Activated CD4-positive, alpha-beta T cell treated with anti-CD3 and anti-CD28 coated beads, Interleukin-2, amount 10 ng/mL, durations not matched to agents 24 days and 14 days (primary cell): ENCODE data around the gene ZNF827. TPM values are rescaled to one million over a fixed set of nuclear protein-coding genes. Genes with fewer than 3 reads are reported as not detected.

Experiments used
- DNase-seq: peaks from one replicate; pipeline ENCODE4 v3.0.0; 2022
- H3K27ac Mint-ChIP-seq: one replicate; pipeline ENCODE4 v1.8.0; 2022; ENCODE audit warnings: mild to moderate bottlenecking, mixed read lengths
- H3K27me3 Mint-ChIP-seq: one replicate; pipeline ENCODE4 v1.8.0; 2022; ENCODE audit warnings: mixed read lengths
- H3K36me3 Mint-ChIP-seq: one replicate; pipeline ENCODE4 v1.8.0; 2022; ENCODE audit warnings: low read depth, mild to moderate bottlenecking, mixed read lengths
- H3K4me1 Mint-ChIP-seq: one replicate; pipeline ENCODE4 v1.8.0; 2021; ENCODE audit warnings: mixed read lengths
- H3K4me3 Mint-ChIP-seq: one replicate; pipeline ENCODE4 v1.8.0; 2022; ENCODE audit warnings: mild to moderate bottlenecking, moderate library complexity, mixed read lengths
- H3K9me3 Mint-ChIP-seq: one replicate; pipeline ENCODE4 v1.8.0; 2021; ENCODE audit warnings: mixed read lengths
- intact Hi-C: fragments of 100-400 bp; cut with micrococcal nuclease; formaldehyde crosslinking; loops from one replicate; pipeline ENCODE4 v1.15.1; 2023
- total RNA-seq: library from RNA; stranded (reverse); gene quantifications from 2 replicates; pipeline ENCODE4 v1.2.3, GENCODE V29; 2022

ZNF827 gene
- total RNA-seq, 1 donor from 2014 or later: 59.4 TPM

- Mint-ChIP-seq H3K4me3 (no peak overlapping the region), H3K9me3 (no peaks in the 10 kb centered on the region), H3K27me3 (no peaks in the 10 kb centered on the region), H3K4me1 (peaks cover 20% of the 10 kb centered on the region), H3K27ac (no peak overlapping the region), H3K36me3 (peaks cover 47% of the 10 kb centered on the region)
- no peak for DNase-seq
- intact Hi-C loops: no loop called here
These were observed 77.7 kb downstream of the ZNF827 start for GRCh38 chr4:145860897-145861296.

GRCh38 chr4:145860446-145860845, 78.2 kb downstream of the ZNF827 start:
- H3K4me3 Mint-ChIP-seq: no peak overlapping the region
- no peak for DNase-seq
- H3K27me3 Mint-ChIP-seq: no peaks in the 10 kb centered on the region
- intact Hi-C loops: no loop called here
- peaks cover 17% of the 10 kb centered on the region for H3K4me1 Mint-ChIP-seq
- H3K27ac Mint-ChIP-seq: no peak overlapping the region
- peaks cover 47% of the 10 kb centered on the region for H3K36me3 Mint-ChIP-seq
- H3K9me3 Mint-ChIP-seq: no peaks in the 10 kb centered on the region

GRCh38 chr4:145859926-145860325, 78.7 kb downstream of the ZNF827 start:
- H3K27ac Mint-ChIP-seq: no peak overlapping the region
- intact Hi-C loops: no loop called here
- DNase-seq: no peak
- no peak overlapping the region for H3K4me3 Mint-ChIP-seq
- no peaks in the 10 kb centered on the region for H3K27me3 Mint-ChIP-seq
- H3K4me1 Mint-ChIP-seq: peaks cover 14% of the 10 kb centered on the region
- no peaks in the 10 kb centered on the region for H3K9me3 Mint-ChIP-seq
- peaks cover 46% of the 10 kb centered on the region for H3K36me3 Mint-ChIP-seq

- H3K27me3 Mint-ChIP-seq: no peaks in the 10 kb centered on the region
- H3K4me3 Mint-ChIP-seq: no peak overlapping the region
- peaks cover 14% of the 10 kb centered on the region for H3K4me1 Mint-ChIP-seq
- intact Hi-C loops: no loop called here
- H3K9me3 Mint-ChIP-seq: no peaks in the 10 kb centered on the region
- no peak for DNase-seq
- peaks cover 51% of the 10 kb centered on the region for H3K36me3 Mint-ChIP-seq
- H3K27ac Mint-ChIP-seq: no peak overlapping the region
These were observed 79.2 kb downstream of the ZNF827 start for GRCh38 chr4:145859426-145859825.

GRCh38 chr4:145852256-145852839, 86.3 kb downstream of the ZNF827 start:
- intact Hi-C loops: no loop called here
- no peaks in the 10 kb centered on the region for H3K9me3 Mint-ChIP-seq
- H3K27ac Mint-ChIP-seq: peak overlapping the region; percentile 11
- no peaks in the 10 kb centered on the region for H3K27me3 Mint-ChIP-seq
- peaks cover 13% of the 10 kb centered on the region for H3K4me1 Mint-ChIP-seq
- H3K36me3 Mint-ChIP-seq: peaks cover 43% of the 10 kb centered on the region
- no peak for DNase-seq
- H3K4me3 Mint-ChIP-seq: no peak overlapping the region

GRCh38 chr4:145851511-145852201, 87.0 kb downstream of the ZNF827 start:
- no peaks in the 10 kb centered on the region for H3K9me3 Mint-ChIP-seq
- no peak for DNase-seq
- H3K4me3 Mint-ChIP-seq: no peak overlapping the region
- intact Hi-C loops: no loop called here
- no peak overlapping the region for H3K27ac Mint-ChIP-seq
- H3K36me3 Mint-ChIP-seq: peaks cover 42% of the 10 kb centered on the region
- H3K27me3 Mint-ChIP-seq: no peaks in the 10 kb centered on the region
- peaks cover 13% of the 10 kb centered on the region for H3K4me1 Mint-ChIP-seq

GRCh38 chr4:145847764-145848163, 90.9 kb downstream of the ZNF827 start:
- Mint-ChIP-seq H3K4me1 (peaks cover 30% of the 10 kb centered on the region), H3K27me3 (no peaks in the 10 kb centered on the region), H3K27ac (no peak overlapping the region), H3K36me3 (peaks cover 53% of the 10 kb centered on the region), H3K4me3 (no peak overlapping the region), H3K9me3 (no peaks in the 10 kb centered on the region)
- intact Hi-C loops: no loop called here
- no peak for DNase-seq

- H3K9me3 Mint-ChIP-seq: no peaks in the 10 kb centered on the region
- intact Hi-C loops: no loop called here
- H3K36me3 Mint-ChIP-seq: peaks cover 67% of the 10 kb centered on the region
- no peak for DNase-seq
- peaks cover 25% of the 10 kb centered on the region for H3K4me1 Mint-ChIP-seq
- H3K4me3 Mint-ChIP-seq: no peak overlapping the region
- H3K27ac Mint-ChIP-seq: peak overlapping the region; percentile 49
- H3K27me3 Mint-ChIP-seq: no peaks in the 10 kb centered on the region
These were observed 93.5 kb downstream of the ZNF827 start for GRCh38 chr4:145845118-145845517.

GRCh38 chr4:145843639-145844038, 95.0 kb downstream of the ZNF827 start:
- peaks cover 70% of the 10 kb centered on the region for H3K36me3 Mint-ChIP-seq
- no peaks in the 10 kb centered on the region for H3K9me3 Mint-ChIP-seq
- H3K27ac Mint-ChIP-seq: peak overlapping the region; percentile 34
- H3K4me1 Mint-ChIP-seq: peaks cover 25% of the 10 kb centered on the region
- intact Hi-C loops: loop anchor here (5.0 kb wide), 1 partner anchor 36 kb away; no protein-coding TSS in a partner anchor
- H3K27me3 Mint-ChIP-seq: no peaks in the 10 kb centered on the region
- DNase-seq: no peak
- H3K4me3 Mint-ChIP-seq: peak overlapping the region; percentile 7

- no peaks in the 10 kb centered on the region for H3K27me3 Mint-ChIP-seq
- no peak for DNase-seq
- H3K9me3 Mint-ChIP-seq: no peaks in the 10 kb centered on the region
- intact Hi-C loops: loop anchor here (5.0 kb wide), 1 partner anchor 36 kb away; no protein-coding TSS in a partner anchor
- H3K36me3 Mint-ChIP-seq: peaks cover 65% of the 10 kb centered on the region
- H3K4me3 Mint-ChIP-seq: no peak overlapping the region
- no peak overlapping the region for H3K27ac Mint-ChIP-seq
- H3K4me1 Mint-ChIP-seq: peaks cover 25% of the 10 kb centered on the region
These were observed 95.5 kb downstream of the ZNF827 start for GRCh38 chr4:145843148-145843547.

- H3K9me3 Mint-ChIP-seq: no peaks in the 10 kb centered on the region
- intact Hi-C loops: loop anchor here (5.0 kb wide), 1 partner anchor 35 kb away; no protein-coding TSS in a partner anchor
- H3K36me3 Mint-ChIP-seq: peaks cover 59% of the 10 kb centered on the region
- H3K27ac Mint-ChIP-seq: no peak overlapping the region
- peaks cover 25% of the 10 kb centered on the region for H3K4me1 Mint-ChIP-seq
- no peak for DNase-seq
- H3K27me3 Mint-ChIP-seq: no peaks in the 10 kb centered on the region
- H3K4me3 Mint-ChIP-seq: no peak overlapping the region
These were observed 96.3 kb downstream of the ZNF827 start for GRCh38 chr4:145842224-145842887.

- Mint-ChIP-seq H3K27ac (no peak overlapping the region), H3K4me3 (no peak overlapping the region), H3K4me1 (peaks cover 22% of the 10 kb centered on the region), H3K27me3 (no peaks in the 10 kb centered on the region), H3K9me3 (no peaks in the 10 kb centered on the region), H3K36me3 (peaks cover 55% of the 10 kb centered on the region)
- no peak for DNase-seq
- intact Hi-C loops: loop anchor here (5.0 kb wide), 1 partner anchor 34 kb away; no protein-coding TSS in a partner anchor
These were observed 97.8 kb downstream of the ZNF827 start for GRCh38 chr4:145840801-145841200.

GRCh38 chr4:145840162-145840768, 98.4 kb downstream of the ZNF827 start:
- no peak overlapping the region for H3K4me3 Mint-ChIP-seq
- H3K27me3 Mint-ChIP-seq: no peaks in the 10 kb centered on the region
- intact Hi-C loops: loop anchor here (5.0 kb wide), 1 partner anchor 33 kb away; no protein-coding TSS in a partner anchor
- peaks cover 20% of the 10 kb centered on the region for H3K4me1 Mint-ChIP-seq
- H3K9me3 Mint-ChIP-seq: no peaks in the 10 kb centered on the region
- peak; percentile 67 for DNase-seq
- peaks cover 50% of the 10 kb centered on the region for H3K36me3 Mint-ChIP-seq
- no peak overlapping the region for H3K27ac Mint-ChIP-seq

GRCh38 chr4:145839151-145839550, 99.5 kb downstream of the ZNF827 start:
- no peaks in the 10 kb centered on the region for H3K27me3 Mint-ChIP-seq
- peaks cover 17% of the 10 kb centered on the region for H3K4me1 Mint-ChIP-seq
- no peak overlapping the region for H3K27ac Mint-ChIP-seq
- H3K36me3 Mint-ChIP-seq: peaks cover 43% of the 10 kb centered on the region
- no peak for DNase-seq
- intact Hi-C loops: no loop called here
- H3K9me3 Mint-ChIP-seq: no peaks in the 10 kb centered on the region
- no peak overlapping the region for H3K4me3 Mint-ChIP-seq
